ENCODE results near the gene DNAH3.

GRCh38 chr16:20899477-20900298 lies 251.0 kb downstream of the DNAH3 start:
- TF ChIP-seq EZH2 (IDR thresholded peaks at IDR 0.05; ENCODE audit: low read depth, low read length, severe bottlenecking) (no peak), CTCF (IDR thresholded peaks at IDR 0.05; ENCODE audit: control extremely low read depth in 1 of 3, insufficient read depth in 1 of 3, low read depth in 1 of 3, low read length in 3 of 3) (no peak), RAD21 (IDR thresholded peaks at IDR 0.05 in 1 of 2, conservative IDR thresholded peaks at IDR 0.05 in 1 of 2; ENCODE audit: low read depth in 2 of 2, low read length in 2 of 2) (no peak), NRF1 (IDR thresholded peaks at IDR 0.05; ENCODE audit: low read depth, low read length) (no peak), JUND (IDR thresholded peaks at IDR 0.05; ENCODE audit: low read length) (no peak), TEAD4 (IDR thresholded peaks at IDR 0.05; ENCODE audit: low read depth, low read length) (no peak), GABPA (IDR thresholded peaks at IDR 0.05; ENCODE audit: borderline replicate concordance, insufficient read depth, low read length) (no peak), SIN3A (conservative IDR thresholded peaks at IDR 0.05 in 1 of 2, IDR thresholded peaks at IDR 0.05 in 1 of 2; ENCODE audit: low read depth in 1 of 2, low read length in 2 of 2) (0 out of 4 replicates have a peak, but pooled peaks of 1 of the 2 experiments have one; percentile 41), POLR2AphosphoS5 (IDR thresholded peaks at IDR 0.05; ENCODE audit: low read depth, low read length) (no peak), KDM5A (IDR thresholded peaks at IDR 0.05; ENCODE audit: low read length) (no peak), RFX5 (IDR thresholded peaks at IDR 0.05; ENCODE audit: borderline replicate concordance, low read depth, low read length) (no peak), CTBP2 (IDR thresholded peaks at IDR 0.05; ENCODE audit: borderline replicate concordance, insufficient read depth, insufficient read length, low read length) (no peak)

All from H1 (cell line).